HepG2 (cell line): ENCODE data around the gene PLXND1. TPM values are rescaled to one million over a fixed set of nuclear protein-coding genes. Genes with fewer than 3 reads are reported as not detected.

Experiments used
- BHLHE40 ChIP-seq: IDR thresholded peaks from 2 replicates; pipeline ENCODE4 v1.6.1; 2011; ENCODE audit warnings: low read length, improper control_type of control experiment
- CBX1 ChIP-seq: IDR thresholded peaks from one replicate; pipeline ENCODE4 v1.6.1; 2016; ENCODE audit warnings: antibody characterized with exemption, low read depth
- E2F2 ChIP-seq: sonication (generic); formaldehyde crosslinking; IDR thresholded peaks from 2 replicates; pipeline ENCODE4 v1.4.0; 2020; ENCODE audit warnings: missing genetic modification reagents, borderline replicate concordance
- ELF1 ChIP-seq: sonication (generic); formaldehyde crosslinking; IDR thresholded peaks from 2 replicates; pipeline ENCODE4 v1.4.0; 2020; ENCODE audit warnings: missing genetic modification reagents
- GTF3A ChIP-seq: sonication (generic); formaldehyde crosslinking; conservative IDR thresholded peaks from 2 replicates; pipeline ENCODE4 v1.4.0; 2020; ENCODE audit warnings: mild to moderate bottlenecking, missing genetic modification reagents
- KMT2B ChIP-seq: IDR thresholded peaks from 2 replicates; pipeline ENCODE4 v1.6.1; 2016; ENCODE audit warnings: missing genetic modification reagents, missing compliant biosample characterization
- MXD4 ChIP-seq: IDR thresholded peaks from 2 replicates; pipeline ENCODE4 v1.6.1; 2016; ENCODE audit warnings: mild to moderate bottlenecking, missing biosample characterization, missing genetic modification reagents
- NCOA2 ChIP-seq: sonication (generic); formaldehyde crosslinking; IDR thresholded peaks from 2 replicates; pipeline ENCODE4 v1.8.0; 2022; ENCODE audit warnings: inconsistent platforms
- PHB2 ChIP-seq: fragments of 450-650 bp; IDR thresholded peaks from 2 replicates; pipeline ENCODE4 v1.6.1; 2018; ENCODE audit not compliant: partially characterized antibody
- RARA ChIP-seq: IDR thresholded peaks from 2 replicates; pipeline ENCODE4 v1.6.1; 2016; ENCODE audit warnings: missing genetic modification reagents, missing compliant biosample characterization
- TBX2 ChIP-seq: sonication (generic); formaldehyde crosslinking; IDR thresholded peaks from 2 replicates; pipeline ENCODE4 v1.5.0; 2020; ENCODE audit warnings: missing genetic modification reagents, mild to moderate bottlenecking, borderline replicate concordance
- TCF12 ChIP-seq, 2 experiments: fragments of 450-650 bp in 1 of 2; sonication (generic) in 1 of 2; formaldehyde crosslinking in 1 of 2; IDR thresholded peaks; 2 replicates each; pipeline versions ENCODE4 v1.6.1 to v1.8.0; 2017 to 2022; ENCODE audit warnings: antibody characterized with exemption in 1 of 2, mild to moderate bottlenecking in 1 of 2, missing genetic modification reagents in 1 of 2, moderate library complexity in 1 of 2
- ZFP82 ChIP-seq: sonication (generic); formaldehyde crosslinking; IDR thresholded peaks from 2 replicates; pipeline ENCODE4 v1.5.1; 2020; ENCODE audit warnings: mild to moderate bottlenecking, missing genetic modification reagents, borderline replicate concordance
- ZMYM4 ChIP-seq: sonication (generic); formaldehyde crosslinking; IDR thresholded peaks from 2 replicates; pipeline ENCODE4 v1.8.1; 2023; ENCODE audit warnings: mild to moderate bottlenecking, missing genetic modification reagents
- ZNF317 ChIP-seq: sonication (generic); formaldehyde crosslinking; IDR thresholded peaks from 2 replicates; pipeline ENCODE4 v1.5.0; 2020; ENCODE audit warnings: mild to moderate bottlenecking, missing genetic modification reagents
- ZNF501 ChIP-seq: sonication (generic); formaldehyde crosslinking; IDR thresholded peaks from 2 replicates; pipeline ENCODE4 v1.5.1; 2020; ENCODE audit warnings: mild to moderate bottlenecking, moderate library complexity, missing genetic modification reagents
- ZNF552 ChIP-seq: sonication (generic); formaldehyde crosslinking; IDR thresholded peaks from 2 replicates; pipeline ENCODE4 v1.9.0; 2022; ENCODE audit warnings: missing genetic modification reagents, mild to moderate bottlenecking, borderline replicate concordance
- ZNF569 ChIP-seq: sonication (generic); formaldehyde crosslinking; IDR thresholded peaks from 2 replicates; pipeline ENCODE4 v1.5.0; 2020; ENCODE audit warnings: mild to moderate bottlenecking, missing genetic modification reagents, moderate library complexity, borderline replicate concordance
- ZNF574 ChIP-seq: sonication (generic); formaldehyde crosslinking; IDR thresholded peaks from 2 replicates; pipeline ENCODE4 v1.4.0; 2020; ENCODE audit warnings: missing genetic modification reagents
- ZSCAN22 ChIP-seq: sonication (generic); formaldehyde crosslinking; IDR thresholded peaks from 2 replicates; pipeline ENCODE4 v1.4.0; 2020; ENCODE audit warnings: mild to moderate bottlenecking, missing genetic modification reagents
- polyA plus RNA-seq, 8 experiments: library from polyadenylated mRNA; depleted of rRNA in 3 of 8; stranded (reverse) in 7 of 8; unstranded in 1 of 8; fragments of >200 nt; fragmentation: Illumina TruSeq in 4 of 8; extraction: Trizol in 4 of 8; gene quantifications; 2 replicates each; pipeline versions ENCODE4 v1.2.1 to v1.2.3, GENCODE V29; 2011 to 2016; ENCODE audit warnings: low read depth in 4 of 8, missing spikeins in 1 of 8, mixed read lengths in 1 of 8; ENCODE audit not compliant: insufficient read depth in 1 of 8
- total RNA-seq, 5 experiments: library from RNA; depleted of rRNA; stranded (reverse); fragments of >200 nt; fragmentation: Illumina TruSeq; extraction: Trizol; gene quantifications; 2 replicates each; pipeline ENCODE4 v1.2.3, GENCODE V29; 2016; ENCODE audit warnings: low read depth in 1 of 5
- TF ChIP-seq, protein P1 (sequence below): sonication (generic); formaldehyde crosslinking; IDR thresholded peaks from 2 replicates; pipeline ENCODE4 v1.4.0; 2020; ENCODE audit warnings: missing genetic modification reagents, borderline replicate concordance

Gene PLXND1
- total and polyA plus RNA-seq, 2 of the 13 experiments (the other 11 are each of a cell fraction or from before 2014, with no cell fraction given) = 15.9 to 42.0 TPM

DNA sequence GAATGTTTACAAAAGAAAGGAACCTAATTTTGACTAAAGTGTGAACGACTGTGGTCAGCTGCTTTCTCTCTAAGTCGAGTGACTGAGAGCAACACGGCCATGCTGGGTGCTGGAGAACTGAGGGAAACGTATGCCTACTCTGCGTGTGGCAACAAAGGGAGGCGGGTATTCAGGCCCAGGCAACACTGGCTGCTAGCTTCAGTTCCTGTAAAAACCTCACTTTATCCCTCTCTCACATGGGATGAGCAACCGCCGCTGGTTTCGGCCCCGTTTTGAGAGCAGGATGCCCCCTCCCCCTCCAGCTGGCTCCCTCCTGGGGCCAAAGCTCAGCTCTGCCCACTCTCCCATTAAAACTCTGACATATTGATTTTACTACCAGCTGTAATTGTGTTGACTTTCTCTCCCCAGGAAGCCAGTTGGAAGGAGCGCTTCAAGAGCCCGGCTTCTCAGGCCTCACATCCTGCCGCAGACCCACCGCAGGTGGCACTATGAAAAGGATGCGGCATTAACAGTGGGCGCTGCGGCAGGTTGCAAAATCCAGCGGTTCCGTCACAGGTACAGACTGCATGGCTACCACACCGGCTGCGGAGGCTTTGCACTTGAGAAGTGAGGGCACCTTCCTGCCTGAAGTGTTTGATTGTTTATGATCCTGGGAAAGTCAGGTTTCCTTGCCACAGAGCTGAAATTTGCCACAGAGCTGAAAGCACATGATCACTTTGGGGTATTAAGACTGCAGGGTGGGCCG lies 12.7 kb downstream of the PLXND1 start (continued):
- TF ChIP-seq, protein P1, sequence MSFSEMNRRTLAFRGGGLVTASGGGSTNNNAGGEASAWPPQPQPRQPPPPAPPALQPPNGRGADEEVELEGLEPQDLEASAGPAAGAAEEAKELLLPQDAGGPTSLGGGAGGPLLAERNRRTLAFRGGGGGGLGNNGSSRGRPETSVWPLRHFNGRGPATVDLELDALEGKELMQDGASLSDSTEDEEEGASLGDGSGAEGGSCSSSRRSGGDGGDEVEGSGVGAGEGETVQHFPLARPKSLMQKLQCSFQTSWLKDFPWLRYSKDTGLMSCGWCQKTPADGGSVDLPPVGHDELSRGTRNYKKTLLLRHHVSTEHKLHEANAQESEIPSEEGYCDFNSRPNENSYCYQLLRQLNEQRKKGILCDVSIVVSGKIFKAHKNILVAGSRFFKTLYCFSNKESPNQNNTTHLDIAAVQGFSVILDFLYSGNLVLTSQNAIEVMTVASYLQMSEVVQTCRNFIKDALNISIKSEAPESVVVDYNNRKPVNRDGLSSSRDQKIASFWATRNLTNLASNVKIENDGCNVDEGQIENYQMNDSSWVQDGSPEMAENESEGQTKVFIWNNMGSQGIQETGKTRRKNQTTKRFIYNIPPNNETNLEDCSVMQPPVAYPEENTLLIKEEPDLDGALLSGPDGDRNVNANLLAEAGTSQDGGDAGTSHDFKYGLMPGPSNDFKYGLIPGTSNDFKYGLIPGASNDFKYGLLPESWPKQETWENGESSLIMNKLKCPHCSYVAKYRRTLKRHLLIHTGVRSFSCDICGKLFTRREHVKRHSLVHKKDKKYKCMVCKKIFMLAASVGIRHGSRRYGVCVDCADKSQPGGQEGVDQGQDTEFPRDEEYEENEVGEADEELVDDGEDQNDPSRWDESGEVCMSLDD = peak; percentile 75; the same call in 1 of the 2 replicates
- TF ChIP-seq ZNF501 (CRISPR knock-in tag) = peak; percentile 37
- no peak for TF ChIP-seq ZSCAN22
- TF ChIP-seq BHLHE40 = no peak
- 0 out of 2 replicates have a peak, but pooled peaks have one; percentile 54 for TF ChIP-seq ZNF317 (CRISPR knock-in tag)
- TF ChIP-seq PHB2 = no peak
- TF ChIP-seq GTF3A (CRISPR knock-in tag) = no peak
- 0 out of 2 replicates have a peak, but pooled peaks have one; percentile 15 for TF ChIP-seq MXD4 (CRISPR knock-in tag)
- peak; percentile 38; the same call in 1 of the 2 replicates for TF ChIP-seq ZMYM4 (CRISPR knock-in tag)
- TF ChIP-seq CBX1 = no peak
- peak; percentile 66 for TF ChIP-seq ZNF574
- peak; percentile 44 for TF ChIP-seq ELF1 (CRISPR knock-in tag)
- TF ChIP-seq TCF12 (IDR thresholded peaks at IDR 0.05) = no peak
- 0 out of 2 replicates have a peak, but pooled peaks have one; percentile 34 for TF ChIP-seq TCF12 (CRISPR knock-in tag; IDR thresholded peaks at IDR 0.05)
- TF ChIP-seq ZNF569 (CRISPR knock-in tag) = no peak
- TF ChIP-seq E2F2 = peak; percentile 61; the same call in 1 of the 2 replicates
- peak; percentile 82 for TF ChIP-seq NCOA2 (CRISPR knock-in tag)
- TF ChIP-seq TBX2 = peak; percentile 83
- no peak; the same call in 1 of the 2 replicates for TF ChIP-seq KMT2B
- no peak for TF ChIP-seq ZNF552 (CRISPR knock-in tag)
- peak; percentile 73 for TF ChIP-seq RARA
- no peak for TF ChIP-seq ZFP82 (CRISPR knock-in tag)
